ENCODE data around the gene DTNA. TPM values are rescaled to one million over a fixed set of nuclear protein-coding genes. Genes with fewer than 3 reads are reported as not detected.

DTNA gene
- total RNA-seq, 4 donors from 2014 or later = 26.1 to 58.3 (median 40.3) TPM

- peaks cover 0 to 17% (median 2%) of the 10 kb centered on the region in 3 donors for H3K36me3 ChIP-seq
- TF ChIP-seq EP300 (IDR thresholded peaks at IDR 0.05) = no peak
- TF ChIP-seq CTCF (IDR thresholded peaks at IDR 0.05) = no peak
- TF ChIP-seq POLR2A (IDR thresholded peaks at IDR 0.05) = no peak
These were observed 147.2 kb downstream of the DTNA start for GRCh38 chr18:34857320-34857719.

GRCh38 chr18:34858188-34858587 lies 148.1 kb downstream of the DTNA start:
- no peak for TF ChIP-seq CTCF (IDR thresholded peaks at IDR 0.05)
- DNase-seq (ENCODE audit: low spot score in 2 of 2) = no peak
- no peaks in the 10 kb centered on the region for H3K4me1 ChIP-seq
- H3K27ac ChIP-seq = no peak overlapping the region
- H3K36me3 ChIP-seq = peaks cover 0 to 17% (median 2%) of the 10 kb centered on the region in 3 donors
- no peaks in the 10 kb centered on the region for H3K9me3 ChIP-seq
- H3K27me3 ChIP-seq = no peaks in the 10 kb centered on the region
- H3K4me3 ChIP-seq = no peak overlapping the region
- WGBS, 2 donors = 92 to 93% methylated on average over 5 of the region's 5 CpGs

More at GRCh38 chr18:34857320-34857719, 147.2 kb downstream of the DTNA start:
- no peak overlapping the region for H3K27ac ChIP-seq
- no peak for DNase-seq (ENCODE audit: low spot score in 2 of 2)
- H3K9me3 ChIP-seq = no peaks in the 10 kb centered on the region
- H3K4me3 ChIP-seq = no peak overlapping the region
- H3K4me1 ChIP-seq = no peaks in the 10 kb centered on the region
- no peaks in the 10 kb centered on the region for H3K27me3 ChIP-seq
- WGBS, 2 donors = 81 to 83% methylated on average over 3 of the region's 3 CpGs

GRCh38 chr18:34859496-34859895 lies 149.4 kb downstream of the DTNA start:
- 94% methylated on average over 7 of the region's 7 CpGs for WGBS, 2 donors
- Histone ChIP-seq H3K27me3 (no peaks in the 10 kb centered on the region), H3K9me3 (no peaks in the 10 kb centered on the region), H3K36me3 (peaks cover 0 to 17% (median 2%) of the 10 kb centered on the region in 3 donors), H3K27ac (no peak overlapping the region), H3K4me3 (no peak overlapping the region), H3K4me1 (no peaks in the 10 kb centered on the region)
- DNase-seq (ENCODE audit: low spot score in 2 of 2) = no peak
- TF ChIP-seq CTCF (IDR thresholded peaks at IDR 0.05) (no peak), POLR2A (IDR thresholded peaks at IDR 0.05) (no peak), EP300 (IDR thresholded peaks at IDR 0.05) (no peak)

- Histone ChIP-seq H3K9me3 (no peaks in the 10 kb centered on the region), H3K27ac (no peak overlapping the region), H3K4me1 (no peaks in the 10 kb centered on the region), H3K4me3 (no peak overlapping the region), H3K27me3 (no peaks in the 10 kb centered on the region), H3K36me3 (peaks cover 0 to 17% (median 2%) of the 10 kb centered on the region in 3 donors)
- DNase-seq (ENCODE audit: low spot score in 2 of 2) = no peak
- TF ChIP-seq EP300 (IDR thresholded peaks at IDR 0.05) (no peak), POLR2A (IDR thresholded peaks at IDR 0.05) (no peak), CTCF (IDR thresholded peaks at IDR 0.05) (no peak)
- 88 to 94% methylated on average over 3 of the region's 3 CpGs for WGBS, 2 donors
These were observed 152.5 kb downstream of the DTNA start for GRCh38 chr18:34862561-34862960.

GRCh38 chr18:34863702-34864101 lies 153.6 kb downstream of the DTNA start:
- Histone ChIP-seq H3K36me3 (peaks cover 0 to 10% (median 0%) of the 10 kb centered on the region in 3 donors), H3K4me3 (no peak overlapping the region), H3K9me3 (no peaks in the 10 kb centered on the region), H3K4me1 (no peaks in the 10 kb centered on the region), H3K27me3 (no peaks in the 10 kb centered on the region), H3K27ac (no peak overlapping the region)
- TF ChIP-seq POLR2A (IDR thresholded peaks at IDR 0.05) (no peak), EP300 (IDR thresholded peaks at IDR 0.05) (no peak), CTCF (IDR thresholded peaks at IDR 0.05) (no peak)
- WGBS, 2 donors = 86 to 90% methylated on average over 3 of the region's 3 CpGs
- DNase-seq (ENCODE audit: low spot score in 2 of 2) = no peak
